GM20431 (cell line): ENCODE data around the gene ASIC2.

Experiments used
- in situ Hi-C: fragments of 300-500 bp; cut with MseI, MboI; formaldehyde crosslinking; loops from one replicate; pipeline ENCODE4 v1.15.0; 2020; ENCODE audit warnings: low sequenced_read_pairs; ENCODE audit not compliant: unreplicated experiment

ASIC2 gene

DNA sequence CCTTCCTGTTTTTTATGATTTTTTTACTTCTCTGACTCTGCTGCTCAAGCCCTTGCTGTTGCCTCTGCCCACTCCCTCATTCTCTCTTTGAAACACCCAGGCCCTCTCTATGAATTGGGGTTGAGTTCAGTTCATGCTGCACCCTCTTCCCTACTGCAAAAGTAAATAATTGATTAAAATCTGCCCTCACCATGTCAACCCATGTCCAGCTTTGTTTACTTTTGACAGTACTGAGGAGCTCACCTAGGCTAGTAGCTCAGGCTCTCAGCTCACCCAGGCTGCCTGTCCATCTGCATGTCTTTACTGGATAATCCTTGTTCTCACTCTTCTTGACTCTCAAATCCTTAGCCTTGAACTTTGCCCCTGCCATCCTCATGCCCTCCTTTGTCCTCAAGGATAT lies 206.2 kb downstream of the ASIC2 start:
- in situ Hi-C loops: no loop called here

DNA sequence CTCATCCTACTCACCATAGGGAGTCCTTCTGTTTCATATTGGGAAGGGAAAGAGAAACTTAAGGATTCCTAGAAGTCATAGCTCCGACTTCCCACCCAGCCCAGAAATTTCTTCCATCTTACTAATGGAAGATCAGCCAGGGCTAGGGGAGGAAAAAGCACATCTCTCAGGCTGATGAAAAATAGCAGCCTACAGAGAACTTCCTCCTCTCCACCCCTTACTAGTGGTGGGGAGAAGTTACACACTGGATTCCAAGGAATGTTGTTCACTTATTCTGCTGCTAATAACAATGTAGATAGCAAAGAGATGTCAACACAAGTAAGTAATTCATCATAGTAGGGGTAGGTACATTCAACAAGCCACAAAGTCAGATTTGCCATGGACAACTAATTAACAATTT lies 207.1 kb downstream of the ASIC2 start:
- in situ Hi-C loops: no loop called here

DNA sequence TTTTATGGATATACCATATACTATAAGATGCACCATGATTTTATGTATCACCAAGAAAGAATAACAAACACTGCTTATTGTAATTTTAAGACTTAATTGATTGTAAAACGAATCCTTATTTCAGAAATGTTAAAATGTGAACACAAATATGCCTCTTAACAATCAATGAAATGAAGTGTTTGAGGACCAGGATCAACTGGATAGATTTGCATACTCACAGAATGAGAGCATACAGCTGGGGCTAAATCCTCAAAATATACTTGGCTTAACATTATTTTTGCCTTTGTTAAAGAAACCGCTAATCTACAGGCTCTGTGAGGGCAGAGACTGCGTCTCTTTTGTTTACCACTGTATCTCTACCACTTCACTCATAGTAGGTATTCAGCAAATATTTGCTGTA lies 207.8 kb downstream of the ASIC2 start:
- in situ Hi-C loops: no loop called here

DNA sequence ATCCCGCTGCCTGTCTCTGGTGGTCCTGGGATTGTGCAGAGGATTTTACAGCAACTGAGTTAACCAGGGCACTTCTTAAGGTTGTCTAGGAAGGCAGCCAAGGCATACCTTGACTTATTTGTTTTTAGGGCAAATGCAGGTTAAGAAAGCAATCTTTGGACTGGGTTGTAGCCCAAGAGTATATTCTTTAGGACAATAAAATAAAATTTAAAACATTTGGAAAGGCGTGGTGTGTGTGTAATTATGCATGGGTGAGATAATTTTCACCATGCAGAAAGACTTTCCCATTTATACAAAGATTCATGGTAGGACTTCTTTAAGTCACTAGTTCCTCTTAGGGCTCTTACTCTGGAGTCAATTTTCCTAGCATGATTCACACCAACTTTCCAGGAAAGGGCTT lies 208.3 kb downstream of the ASIC2 start:
- in situ Hi-C loops: no loop called here

DNA sequence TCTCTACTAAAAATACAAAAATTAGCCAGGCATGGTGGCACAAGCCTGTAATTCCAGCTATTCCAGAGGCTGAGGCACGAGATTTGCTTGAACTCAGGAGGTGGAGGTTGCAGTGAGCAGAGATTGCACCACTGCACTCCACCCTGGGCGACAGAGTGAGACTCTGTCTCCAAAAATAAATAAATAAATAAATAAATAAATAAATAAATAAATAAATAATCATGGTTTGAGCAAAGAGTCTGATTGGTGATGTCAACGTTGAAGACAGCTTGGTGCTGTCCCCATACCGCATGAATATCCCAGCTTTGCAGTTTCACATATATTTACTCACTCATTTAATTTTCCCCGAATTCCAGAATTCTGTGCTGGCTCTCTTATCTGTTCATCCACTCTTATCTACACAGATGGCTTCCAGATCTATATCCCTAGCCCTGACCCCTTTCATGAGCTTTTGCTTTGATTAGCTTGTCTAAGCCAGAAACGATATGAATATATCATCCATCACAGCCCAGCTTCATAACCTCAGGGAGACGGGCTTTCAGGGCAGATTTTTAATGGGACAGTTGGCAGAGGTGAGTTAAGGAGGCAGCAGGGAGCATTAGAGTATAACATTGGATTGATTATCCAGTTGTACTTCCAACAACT lies 210.4 kb downstream of the ASIC2 start:
- in situ Hi-C loops: no loop called here

DNA sequence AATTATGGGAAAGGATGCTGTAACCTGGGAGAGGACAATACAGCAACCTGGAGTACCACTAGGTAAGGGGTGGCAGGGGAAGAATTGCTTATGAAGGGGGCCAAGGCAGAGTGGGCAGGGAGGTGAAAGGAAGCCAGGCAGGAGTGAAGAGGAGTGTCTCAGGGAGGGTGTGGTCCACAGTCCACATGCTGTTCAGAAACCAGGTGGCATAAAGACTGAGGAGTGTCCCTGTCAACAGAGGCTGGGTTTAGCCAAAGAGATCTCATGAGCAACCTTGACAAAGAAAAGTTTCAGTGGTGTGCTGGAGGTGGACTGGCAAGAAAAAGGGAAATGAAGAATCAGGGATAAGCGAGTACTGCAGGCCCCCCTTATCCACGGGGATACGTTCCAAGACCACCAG lies 213.0 kb downstream of the ASIC2 start:
- in situ Hi-C loops: no loop called here

DNA sequence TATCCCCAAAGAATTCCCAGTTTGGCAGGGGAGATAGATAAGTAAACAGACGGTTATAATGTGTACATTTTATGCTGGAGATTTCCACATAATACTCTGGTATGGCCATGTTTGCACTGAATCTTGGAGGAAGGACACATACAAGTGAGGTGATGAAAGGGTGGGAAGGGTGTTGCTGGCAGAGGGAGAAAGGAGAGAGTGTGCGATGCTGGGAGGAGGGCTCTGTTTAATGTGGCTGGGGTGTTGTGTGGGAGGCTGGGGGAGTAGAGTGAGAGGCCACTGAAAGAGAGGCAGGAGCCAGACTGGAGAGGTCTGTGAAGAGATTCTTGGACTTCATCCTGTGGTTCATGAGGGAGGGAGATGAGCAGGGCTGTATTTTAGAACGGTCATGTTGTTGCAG lies 213.9 kb downstream of the ASIC2 start:
- in situ Hi-C loops: no loop called here

DNA sequence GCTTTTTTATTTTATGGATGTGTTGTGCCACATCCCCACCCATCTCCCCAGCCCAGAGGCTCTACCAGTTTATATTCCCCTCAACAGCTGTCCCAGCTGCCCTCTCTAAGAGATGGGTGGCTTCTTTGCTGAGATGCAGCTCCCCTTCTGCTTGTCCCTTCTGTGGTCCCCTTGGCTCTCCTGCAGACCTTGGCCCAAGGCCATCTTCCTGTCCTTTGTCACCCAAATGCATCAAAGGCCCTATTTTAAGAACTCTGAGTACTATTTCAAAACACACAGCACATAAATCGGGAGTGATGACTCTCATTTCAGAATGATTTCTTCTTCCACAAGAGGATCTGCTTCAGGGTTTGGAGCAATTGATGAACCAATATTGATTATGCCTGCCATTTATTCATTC lies 216.1 kb downstream of the ASIC2 start:
- in situ Hi-C loops: no loop called here

DNA sequence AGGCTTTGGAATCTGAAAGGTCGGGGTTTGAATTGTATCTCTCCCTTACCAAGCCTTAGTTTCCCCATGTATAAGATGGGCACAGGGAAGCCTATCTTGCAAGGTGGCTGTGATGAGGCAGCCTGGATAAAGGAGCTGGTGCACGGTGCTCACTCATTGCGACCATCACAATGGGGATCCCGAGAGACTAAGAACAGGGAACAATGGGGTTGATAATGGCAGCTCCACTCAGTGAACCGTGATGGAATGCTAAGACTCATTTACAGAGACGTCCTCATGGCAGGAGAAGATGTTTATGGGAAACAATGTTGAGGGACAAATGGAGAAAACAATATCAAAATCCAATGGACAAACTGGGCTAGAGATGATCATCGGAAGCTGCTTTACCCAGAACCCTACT lies 219.7 kb downstream of the ASIC2 start:
- in situ Hi-C loops: no loop called here

DNA sequence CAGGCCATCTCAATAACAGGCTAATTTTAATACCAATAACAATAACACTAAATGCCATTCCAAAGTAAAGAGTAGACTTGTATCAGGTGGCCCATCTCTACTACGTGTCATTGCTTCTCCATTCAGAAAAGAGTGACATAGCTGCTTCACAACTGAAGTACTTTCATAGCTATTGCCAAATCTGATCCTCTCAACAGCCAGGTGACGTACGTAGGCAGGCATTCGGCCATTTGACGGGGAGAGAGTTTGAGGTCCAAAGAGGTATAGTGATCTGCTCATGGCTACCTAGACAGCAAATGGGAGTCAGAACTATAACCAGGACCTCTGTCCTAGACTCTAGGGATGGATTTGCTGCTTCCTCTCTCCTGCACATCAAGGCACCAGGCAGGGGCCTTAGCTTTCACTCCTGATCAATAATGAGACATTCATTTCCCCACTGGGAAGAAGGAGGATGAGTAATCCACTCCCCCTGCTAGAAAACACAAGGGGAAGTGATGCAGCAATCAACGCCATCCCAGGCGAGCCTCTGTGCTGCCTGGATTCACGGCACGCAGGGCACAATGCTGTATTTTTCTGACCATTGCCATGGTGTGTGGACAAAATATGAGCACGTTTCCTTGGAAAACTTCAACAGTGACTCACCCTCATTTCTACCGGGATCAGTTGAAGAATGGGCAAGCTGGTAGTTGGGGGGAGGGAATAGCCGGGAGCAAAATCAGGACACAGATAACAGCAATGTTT lies 220.5 kb downstream of the ASIC2 start:
- in situ Hi-C loops: no loop called here

DNA sequence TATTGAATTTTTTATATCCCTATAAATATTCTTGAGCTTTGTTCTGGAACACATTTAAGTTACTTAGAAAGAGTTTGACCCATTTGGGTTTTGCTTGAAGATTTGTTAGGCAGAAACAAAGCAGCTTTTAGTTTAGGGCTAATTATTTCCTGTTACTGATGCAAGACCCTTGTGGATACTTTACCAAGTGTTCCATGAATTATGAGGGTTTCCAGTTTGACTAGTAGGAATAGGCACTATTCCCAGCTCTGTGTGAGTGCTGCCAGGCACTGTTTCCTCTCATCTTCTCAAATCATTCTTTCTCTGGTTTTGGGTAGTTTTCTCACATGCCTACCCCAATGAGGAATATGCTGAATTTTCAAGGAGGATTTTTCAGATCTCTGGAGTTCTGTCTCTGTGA lies 221.4 kb downstream of the ASIC2 start:
- in situ Hi-C loops: no loop called here

DNA sequence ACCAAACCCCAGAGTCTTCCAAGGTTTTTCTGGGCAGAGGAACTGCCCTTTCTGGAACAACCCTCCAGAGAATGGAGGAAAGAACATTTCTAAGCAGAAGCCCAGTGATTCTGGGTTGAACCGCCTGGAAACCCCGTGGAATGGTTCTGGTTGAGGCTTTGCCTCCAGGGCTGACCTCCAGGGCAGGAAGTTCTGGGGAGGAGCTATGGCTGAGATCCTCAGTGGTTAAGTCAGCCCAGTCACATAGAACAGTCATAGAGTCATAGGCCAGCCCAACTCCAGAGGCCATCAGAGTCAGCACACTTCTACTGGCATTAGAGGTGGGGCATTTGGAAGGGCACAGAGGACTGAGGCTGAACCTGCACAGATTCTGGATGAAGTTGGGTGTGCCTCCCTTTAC lies 235.5 kb downstream of the ASIC2 start:
- in situ Hi-C loops: no loop called here

DNA sequence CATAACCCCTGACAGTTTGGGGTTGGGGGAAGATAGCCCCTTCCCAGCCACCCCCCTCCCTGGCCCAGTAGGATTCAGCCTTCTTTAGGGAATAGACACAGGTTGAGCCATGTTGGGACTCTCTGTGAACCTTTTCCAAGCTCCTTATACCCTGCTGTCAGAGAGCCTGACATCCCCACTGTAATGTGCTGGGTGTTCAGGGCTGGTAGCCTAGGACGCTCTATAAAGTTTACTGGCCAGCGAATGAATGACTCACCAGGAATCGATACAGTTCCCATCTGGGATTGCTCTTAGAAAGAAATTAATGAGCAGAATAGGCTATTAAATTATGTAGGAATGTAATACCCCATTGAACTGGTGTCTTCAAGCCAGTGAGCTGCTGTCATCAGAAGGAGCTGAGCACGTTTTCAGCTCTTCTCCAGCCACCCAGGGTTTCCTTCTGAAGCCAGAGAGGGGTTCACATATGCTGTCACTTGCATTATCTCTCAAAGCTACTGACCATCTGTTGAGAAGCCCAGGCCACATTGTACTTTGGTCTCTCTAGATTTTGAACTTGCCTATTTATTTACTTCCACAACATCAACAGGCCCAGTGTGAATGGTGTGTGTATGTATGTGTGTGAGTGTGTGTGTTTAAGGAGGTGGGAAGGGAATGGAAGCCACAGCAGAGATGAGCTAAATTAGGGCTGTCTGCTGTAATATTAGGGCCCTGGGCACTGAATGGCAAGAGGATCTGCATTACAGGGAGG lies 236.5 kb downstream of the ASIC2 start:
- in situ Hi-C loops: no loop called here

DNA sequence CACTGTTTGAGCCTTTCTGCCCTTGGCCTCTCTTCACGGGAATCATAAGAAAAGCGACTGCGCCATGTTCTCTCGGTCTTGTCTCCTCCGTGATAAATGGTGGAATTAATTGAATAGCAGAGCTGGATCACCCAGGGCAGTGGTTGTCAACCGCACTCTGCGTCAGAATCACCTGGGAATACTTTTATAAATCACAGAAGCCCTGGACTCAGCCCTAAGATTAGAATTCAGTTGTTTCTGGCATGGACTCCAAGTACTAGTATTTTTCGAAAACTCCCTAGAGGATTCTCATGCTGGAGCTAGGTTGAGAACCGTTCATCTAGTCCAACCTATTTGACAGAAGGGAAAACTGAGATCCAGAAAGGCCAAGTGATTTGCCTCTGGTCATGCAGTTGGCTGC lies 237.3 kb downstream of the ASIC2 start:
- in situ Hi-C loops: no loop called here

DNA sequence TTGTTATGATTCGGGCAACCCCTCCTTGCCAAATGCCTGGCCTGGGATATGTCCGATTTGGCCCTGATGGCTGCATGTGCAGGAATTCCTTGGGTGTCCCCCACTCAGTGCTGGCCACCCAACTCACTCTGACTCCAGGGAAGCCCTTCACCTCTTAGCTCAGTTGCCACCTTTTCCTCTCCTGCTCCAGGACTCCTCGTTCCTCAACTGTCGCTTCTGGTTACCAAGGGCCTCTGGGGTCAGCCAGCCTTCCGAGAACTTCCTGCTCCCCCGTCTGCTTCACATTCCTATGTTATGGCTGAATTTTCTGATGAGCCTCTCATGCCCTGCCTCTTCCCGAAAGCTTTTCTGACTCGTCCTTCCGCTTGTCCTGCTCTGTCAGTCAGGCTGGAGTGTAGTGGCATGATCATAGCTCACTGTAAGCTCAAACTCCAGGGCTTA lies 237.9 kb downstream of the ASIC2 start:
- in situ Hi-C loops: no loop called here

DNA sequence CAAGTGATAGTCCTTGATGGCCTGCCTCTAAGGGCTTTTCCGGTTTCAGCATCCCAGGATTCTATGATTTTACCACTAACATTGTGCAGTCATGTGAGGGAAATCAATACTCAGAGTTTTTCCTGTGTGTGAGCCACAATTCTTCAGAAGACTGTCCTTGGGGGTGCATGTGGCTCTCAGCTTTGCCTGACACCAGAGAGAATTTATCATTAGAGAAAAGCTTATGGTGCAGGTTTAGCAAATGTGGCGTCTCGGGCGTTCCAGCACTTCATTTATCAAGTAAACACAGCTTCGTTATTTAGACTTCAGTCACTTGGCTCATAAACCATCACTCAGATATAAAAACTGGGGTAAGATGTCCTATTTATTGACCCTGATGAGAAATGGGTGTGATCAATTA lies 238.7 kb downstream of the ASIC2 start:
- in situ Hi-C loops: no loop called here

DNA sequence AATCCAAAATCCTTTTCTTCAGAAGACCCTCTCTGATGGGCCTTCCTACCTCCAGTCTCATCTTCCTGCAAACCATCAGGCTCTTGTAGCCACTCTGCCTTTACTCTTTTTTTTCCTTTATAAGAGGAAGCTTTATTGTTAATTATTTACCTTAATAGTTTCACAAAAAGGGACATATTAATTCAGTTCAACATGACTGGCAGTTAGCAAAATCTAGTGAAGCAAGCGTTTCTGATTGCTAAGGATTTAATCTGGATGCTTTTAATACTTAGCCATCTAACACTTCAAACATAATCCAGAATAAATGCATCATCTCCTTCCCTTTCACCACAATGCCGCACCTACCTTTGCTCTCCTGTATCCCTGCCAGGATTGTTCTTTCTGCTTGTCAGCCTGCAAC lies 239.4 kb downstream of the ASIC2 start:
- in situ Hi-C loops: no loop called here

DNA sequence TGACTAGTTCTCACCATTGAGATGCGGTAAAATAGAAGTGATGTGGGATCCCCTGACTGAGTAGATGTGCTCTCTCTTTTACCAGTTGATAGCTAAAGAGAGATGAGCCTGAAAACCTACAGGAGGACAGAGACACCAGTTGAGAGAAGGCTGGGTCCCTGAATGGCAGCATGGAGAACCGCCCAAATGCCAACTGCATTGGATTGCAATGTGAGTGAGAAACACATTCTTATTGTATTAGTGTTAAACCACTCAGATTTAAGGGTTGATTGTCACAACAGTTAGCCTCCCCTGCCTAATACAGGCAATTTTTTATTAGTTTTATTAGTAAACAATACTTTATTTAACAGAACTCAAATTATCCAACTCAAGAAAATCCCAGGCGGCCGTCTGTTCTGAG lies 240.2 kb downstream of the ASIC2 start:
- in situ Hi-C loops: no loop called here

DNA sequence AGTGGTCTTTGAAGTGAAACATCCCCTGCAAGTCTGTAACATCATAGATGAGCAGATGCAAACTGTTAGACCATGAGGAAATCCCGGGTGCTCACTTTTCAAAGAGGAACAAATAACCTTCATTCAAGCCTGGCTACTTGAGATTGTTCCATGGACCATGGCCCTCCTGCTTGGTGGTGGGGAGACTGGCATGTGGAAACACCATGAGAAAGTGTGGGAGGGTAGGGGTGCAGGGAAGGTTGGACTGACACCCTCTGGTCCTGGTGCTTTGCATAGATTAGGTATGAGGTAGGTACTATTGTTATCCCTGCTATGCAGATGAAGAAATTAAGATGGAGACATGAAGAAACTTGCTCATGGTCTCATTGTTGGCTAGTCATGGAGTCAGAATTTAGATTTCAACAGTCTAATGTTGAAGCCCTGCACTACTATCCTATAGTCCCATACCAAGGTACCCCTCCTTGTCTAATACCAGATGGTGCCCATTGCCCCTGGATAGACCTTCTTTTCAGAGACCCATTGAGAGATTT lies 242.4 kb downstream of the ASIC2 start:
- in situ Hi-C loops: no loop called here

DNA sequence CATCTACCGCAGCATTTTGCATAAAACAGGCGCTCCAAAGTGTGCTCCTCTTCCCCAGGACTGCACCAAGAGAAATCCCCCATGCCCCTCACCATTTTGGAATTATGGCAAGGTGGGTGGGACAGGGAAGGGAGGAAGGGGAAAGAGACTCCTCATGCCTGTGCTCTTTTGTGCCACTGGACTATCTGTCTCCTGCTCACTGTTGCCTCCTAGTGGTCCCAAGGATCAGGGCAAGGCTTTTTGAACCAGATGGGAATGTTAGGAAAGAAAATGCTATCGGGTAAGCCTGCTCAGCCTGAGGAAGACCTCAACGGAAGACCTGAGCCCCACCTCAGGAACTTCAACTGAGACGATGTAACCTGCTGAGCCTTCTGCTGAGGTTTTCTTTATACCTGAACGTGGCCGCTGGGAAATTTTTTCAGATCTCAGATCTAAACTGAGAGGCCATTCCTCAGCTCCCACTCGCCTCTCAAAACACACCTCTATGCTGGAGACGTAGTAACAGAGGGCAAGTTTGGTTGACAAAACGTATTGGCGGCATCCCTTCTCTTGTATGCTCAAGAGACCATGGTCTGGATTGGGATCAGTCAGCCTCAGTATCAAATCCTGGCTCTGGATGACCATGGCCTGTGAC lies 243.2 kb downstream of the ASIC2 start:
- in situ Hi-C loops: loop anchor here (25.0 kb wide), 1 partner anchor 113 kb away; the partner anchor contains the start of gene TMEM98
